ENCODE data around the gene CCDC3.

CCDC3 gene

GRCh38 chr10:12980102-12980661 lies 21.3 kb downstream of the CCDC3 start:
- no peaks in the 10 kb centered on the region for H3K36me3 ChIP-seq (ENCODE audit: low read length)
- no peaks in the 10 kb centered on the region for H3F3A ChIP-seq (ENCODE audit: insufficient read depth)
- H3K27me3 ChIP-seq (ENCODE audit: low read length) = no peaks in the 10 kb centered on the region
- no peak overlapping the region for H2AFZ ChIP-seq (ENCODE audit: low read depth, low read length, severe bottlenecking)
- no peaks in the 10 kb centered on the region for H4K20me1 ChIP-seq (ENCODE audit: low read depth, low read length)
- H3K9me2 ChIP-seq (replicated peaks; ENCODE audit: insufficient read depth, low read length) = no peaks in the 10 kb centered on the region; the same call in 1 of the 2 replicates
- no peak overlapping the region for H3K4me3 ChIP-seq (ENCODE audit: insufficient read depth, low read length, poor library complexity, severe bottlenecking)
- H3K9me3 ChIP-seq (ENCODE audit: insufficient read depth, low read length) = no peaks in the 10 kb centered on the region
- H3K9ac ChIP-seq (ENCODE audit: low read length) = no peak overlapping the region
- no peak overlapping the region for H3K27ac ChIP-seq (ENCODE audit: low read depth, low read length)
- TF ChIP-seq EZH2phosphoT487 (conservative IDR thresholded peaks at IDR 0.05; ENCODE audit: low read length) = no peak
- TF ChIP-seq, protein P1, sequence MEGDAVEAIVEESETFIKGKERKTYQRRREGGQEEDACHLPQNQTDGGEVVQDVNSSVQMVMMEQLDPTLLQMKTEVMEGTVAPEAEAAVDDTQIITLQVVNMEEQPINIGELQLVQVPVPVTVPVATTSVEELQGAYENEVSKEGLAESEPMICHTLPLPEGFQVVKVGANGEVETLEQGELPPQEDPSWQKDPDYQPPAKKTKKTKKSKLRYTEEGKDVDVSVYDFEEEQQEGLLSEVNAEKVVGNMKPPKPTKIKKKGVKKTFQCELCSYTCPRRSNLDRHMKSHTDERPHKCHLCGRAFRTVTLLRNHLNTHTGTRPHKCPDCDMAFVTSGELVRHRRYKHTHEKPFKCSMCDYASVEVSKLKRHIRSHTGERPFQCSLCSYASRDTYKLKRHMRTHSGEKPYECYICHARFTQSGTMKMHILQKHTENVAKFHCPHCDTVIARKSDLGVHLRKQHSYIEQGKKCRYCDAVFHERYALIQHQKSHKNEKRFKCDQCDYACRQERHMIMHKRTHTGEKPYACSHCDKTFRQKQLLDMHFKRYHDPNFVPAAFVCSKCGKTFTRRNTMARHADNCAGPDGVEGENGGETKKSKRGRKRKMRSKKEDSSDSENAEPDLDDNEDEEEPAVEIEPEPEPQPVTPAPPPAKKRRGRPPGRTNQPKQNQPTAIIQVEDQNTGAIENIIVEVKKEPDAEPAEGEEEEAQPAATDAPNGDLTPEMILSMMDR (IDR thresholded peaks at IDR 0.05; ENCODE audit: insufficient read depth, low read length, poor library complexity, severe bottlenecking) = no peak
- no peak overlapping the region for H3K4me2 ChIP-seq (ENCODE audit: low read depth, low read length, poor library complexity, severe bottlenecking)
- H3K79me2 ChIP-seq (ENCODE audit: insufficient read depth, low read length) = no peaks in the 10 kb centered on the region

DNA sequence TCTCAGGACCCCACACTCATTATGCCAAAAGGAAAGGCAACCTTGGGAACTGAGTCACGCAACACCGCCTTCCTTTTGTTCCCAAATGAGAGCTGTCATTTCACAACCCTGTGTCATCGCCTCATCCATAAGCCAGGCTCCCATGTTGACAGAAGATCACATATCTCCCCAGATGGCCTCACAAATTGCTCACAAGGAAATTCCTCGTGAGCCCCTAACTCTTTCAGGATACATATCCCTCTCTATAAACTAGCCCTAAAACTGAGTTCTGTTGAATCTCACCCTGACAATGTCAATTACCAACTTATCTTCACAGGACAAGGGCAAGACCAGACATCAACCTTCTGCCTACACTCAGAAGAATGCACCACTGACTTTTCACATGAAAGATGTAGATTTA lies 22.6 kb downstream of the CCDC3 start:
- H3K27me3 ChIP-seq (ENCODE audit: low read length) = no peaks in the 10 kb centered on the region
- H3K4me2 ChIP-seq (ENCODE audit: low read depth, low read length, poor library complexity, severe bottlenecking) = no peak overlapping the region
- no peak overlapping the region for H3K4me3 ChIP-seq (ENCODE audit: insufficient read depth, low read length, poor library complexity, severe bottlenecking)
- H3K36me3 ChIP-seq (ENCODE audit: low read length) = no peaks in the 10 kb centered on the region
- H4K20me1 ChIP-seq (ENCODE audit: low read depth, low read length) = no peaks in the 10 kb centered on the region
- no peaks in the 10 kb centered on the region for H3F3A ChIP-seq (ENCODE audit: insufficient read depth)
- no peak overlapping the region for H3K27ac ChIP-seq (ENCODE audit: low read depth, low read length)
- H3K9me3 ChIP-seq (ENCODE audit: insufficient read depth, low read length) = no peaks in the 10 kb centered on the region
- H3K9me2 ChIP-seq (replicated peaks; ENCODE audit: insufficient read depth, low read length) = no peaks in the 10 kb centered on the region; the same call in 1 of the 2 replicates
- H2AFZ ChIP-seq (ENCODE audit: low read depth, low read length, severe bottlenecking) = no peak overlapping the region
- TF ChIP-seq, protein P1 (IDR thresholded peaks at IDR 0.05; ENCODE audit: insufficient read depth, low read length, poor library complexity, severe bottlenecking) = no peak
- H3K79me2 ChIP-seq (ENCODE audit: insufficient read depth, low read length) = no peaks in the 10 kb centered on the region
- no peak overlapping the region for H3K9ac ChIP-seq (ENCODE audit: low read length)

GRCh38 chr10:12975906-12976305 lies 25.6 kb downstream of the CCDC3 start:
- Histone ChIP-seq H3K27ac (ENCODE audit: low read depth, low read length) (no peak overlapping the region), H3K27me3 (ENCODE audit: low read length) (no peaks in the 10 kb centered on the region), H2AFZ (ENCODE audit: low read depth, low read length, severe bottlenecking) (no peak overlapping the region), H3K9me2 (replicated peaks; ENCODE audit: insufficient read depth, low read length) (no peaks in the 10 kb centered on the region), H3K4me2 (ENCODE audit: low read depth, low read length, poor library complexity, severe bottlenecking) (no peak overlapping the region), H4K20me1 (ENCODE audit: low read depth, low read length) (no peaks in the 10 kb centered on the region), H3K9ac (ENCODE audit: low read length) (no peak overlapping the region), H3K36me3 (ENCODE audit: low read length) (no peaks in the 10 kb centered on the region), H3K4me3 (ENCODE audit: insufficient read depth, low read length, poor library complexity, severe bottlenecking) (no peak overlapping the region), H3K79me2 (ENCODE audit: insufficient read depth, low read length) (no peaks in the 10 kb centered on the region), H3K9me3 (ENCODE audit: insufficient read depth, low read length) (no peaks in the 10 kb centered on the region), H3F3A (ENCODE audit: insufficient read depth) (no peaks in the 10 kb centered on the region)
- TF ChIP-seq, protein P1 (IDR thresholded peaks at IDR 0.05; ENCODE audit: insufficient read depth, low read length, poor library complexity, severe bottlenecking) = no peak
- TF ChIP-seq EZH2phosphoT487 (conservative IDR thresholded peaks at IDR 0.05; ENCODE audit: low read length) = no peak
